Keratinocyte (primary cell): ENCODE data around the gene TFF3. TPM values are rescaled to one million over a fixed set of nuclear protein-coding genes. Genes with fewer than 3 reads are reported as not detected.

ENCODE experiments used
- DNase-seq: peaks from one replicate; pipeline ENCODE4 v3.0.0-alpha.2; 2011; ENCODE audit warnings: low read depth, missing footprints, low spot score
- FAIRE-seq: peaks from 2 replicates; lab custom pipeline; 2011; peaks lifted over from hg19 to GRCh38; lab: Jason Lieb, UNC
- H2AFZ ChIP-seq: 2 replicates; pipeline ENCODE4 v1.6.0; 2012; ENCODE audit warnings: low read length, control low read depth, inconsistent platforms; ENCODE audit not compliant: control insufficient read depth
- H3K27ac ChIP-seq: 2 replicates; pipeline ENCODE4 v1.5.1; 2011; ENCODE audit warnings: low read length; ENCODE audit not compliant: control insufficient read depth, insufficient read depth
- H3K27me3 ChIP-seq: 3 replicates; pipeline ENCODE4 v1.6.0; 2011; ENCODE audit warnings: low read length; ENCODE audit not compliant: control insufficient read depth, insufficient read depth; ENCODE audit errors: extremely low read depth
- H3K36me3 ChIP-seq, 2 experiments: 2 replicates in 1 of 2; 3 replicates in 1 of 2; pipeline ENCODE4 v1.5.1; 2011; ENCODE audit warnings: low read length in 2 of 2, mild to moderate bottlenecking in 1 of 2; ENCODE audit not compliant: control insufficient read depth in 2 of 2, insufficient read depth in 2 of 2; ENCODE audit errors: extremely low read depth in 1 of 2
- H3K4me1 ChIP-seq: 3 replicates; pipeline ENCODE4 v1.5.1; 2011; ENCODE audit warnings: low read length; ENCODE audit not compliant: control insufficient read depth, insufficient read depth; ENCODE audit errors: extremely low read depth
- H3K4me2 ChIP-seq: 3 replicates; pipeline ENCODE4 v1.6.0; 2011; ENCODE audit warnings: low read depth, low read length; ENCODE audit not compliant: control insufficient read depth, insufficient read depth; ENCODE audit errors: extremely low read depth
- H3K4me3 ChIP-seq, 3 experiments: fragments of 200-600 bp in 1 of 3; sonication (generic) in 1 of 3; 2 replicates in 2 of 3; 3 replicates in 1 of 3; pipeline ENCODE4 v1.5.1; 2011 to 2016; ENCODE audit warnings: low read length in 3 of 3, mild to moderate bottlenecking in 3 of 3, control low read depth in 2 of 3, inconsistent platforms in 1 of 3, low read depth in 1 of 3, mixed read lengths in 1 of 3, mixed run types in 1 of 3, moderate library complexity in 1 of 3; ENCODE audit not compliant: control insufficient read depth in 2 of 3, insufficient read depth in 2 of 3; ENCODE audit errors: extremely low read depth in 1 of 3
- H3K79me2 ChIP-seq: 2 replicates; pipeline ENCODE4 v1.6.0; 2012; ENCODE audit warnings: low read length; ENCODE audit not compliant: control insufficient read depth, insufficient read depth
- H3K9ac ChIP-seq: 3 replicates; pipeline ENCODE4 v1.6.0; 2011; ENCODE audit warnings: low read length; ENCODE audit not compliant: control insufficient read depth, insufficient read depth; ENCODE audit errors: extremely low read depth
- H3K9me1 ChIP-seq: 3 replicates; pipeline ENCODE4 v1.6.0; 2011; ENCODE audit warnings: low read length; ENCODE audit not compliant: control insufficient read depth, insufficient read depth; ENCODE audit errors: extremely low read depth
- H3K9me3 ChIP-seq: 2 replicates; pipeline ENCODE4 v1.5.1; 2012; ENCODE audit warnings: low read depth, low read length; ENCODE audit not compliant: control insufficient read depth
- H4K20me1 ChIP-seq: 3 replicates; pipeline ENCODE4 v1.6.0; 2011; ENCODE audit warnings: low read length; ENCODE audit not compliant: control insufficient read depth, insufficient read depth; ENCODE audit errors: extremely low read depth
- CTCF ChIP-seq, 3 experiments: IDR thresholded peaks in 1 of 3; conservative IDR thresholded peaks in 1 of 3; optimal IDR thresholded peaks in 1 of 3; 2 replicates in 2 of 3; 3 replicates in 1 of 3; pipeline versions ENCODE3 to v1.5.1; 2011; ENCODE audit warnings: low read length in 3 of 3, mild to moderate bottlenecking in 3 of 3, moderate library complexity in 2 of 3, control low read depth in 1 of 3, inconsistent platforms in 1 of 3; ENCODE audit not compliant: insufficient read depth in 2 of 3; ENCODE audit errors: extremely low read depth in 1 of 3
- EZH2 ChIP-seq: IDR thresholded peaks from one replicate; pipeline ENCODE4 v1.6.1; 2012; ENCODE audit warnings: inconsistent platforms, mild to moderate bottlenecking, low read length, moderate library complexity
- dilution Hi-C: fragments of 300-500 bp; cut with MboI; formaldehyde crosslinking; loops from one replicate; pipeline ENCODE4 v1.7.0; 2020; ENCODE audit warnings: low sequenced_read_pairs; ENCODE audit not compliant: extremely low pct_ligation_motif_present
- polyA plus RNA-seq, 5 experiments: library from polyadenylated mRNA; depleted of rRNA in 3 of 5; stranded (reverse) in 3 of 5; stranded (forward) in 1 of 5; unstranded in 1 of 5; fragments of >200 nt; gene quantifications; 1 replicate in 1 of 5; 2 replicates in 3 of 5; 3 replicates in 1 of 5; pipeline versions ENCODE4 v1.2.1 to v1.2.3, GENCODE V29; 2011 to 2012; ENCODE audit warnings: missing spikeins in 2 of 5, low read depth in 1 of 5, low replicate concordance in 1 of 5

The TFF3 gene
- polyA plus RNA-seq, 1 donor (not counting 4 experiments of a cell fraction or from before 2014, with no cell fraction given), result not detected

- Histone ChIP-seq H3K27me3 (peaks cover 10% of the 10 kb centered on the region), H3K36me3 (no peaks in the 10 kb centered on the region), H3K79me2 (no peaks in the 10 kb centered on the region), H3K4me2 (no peak overlapping the region), H3K4me1 (peaks cover 2% of the 10 kb centered on the region), H3K4me3 (no peak overlapping the region), H3K9me1 (no peaks in the 10 kb centered on the region), H2AFZ (no peak overlapping the region), H3K9me3 (no peaks in the 10 kb centered on the region), H4K20me1 (no peaks in the 10 kb centered on the region), H3K27ac (no peak overlapping the region), H3K9ac (no peak overlapping the region)
- DNase-seq (no peak), FAIRE-seq (no peak)
- no peak for TF ChIP-seq CTCF (optimal IDR thresholded peaks at IDR 0.05 in 1 of 3, IDR thresholded peaks at IDR 0.05 in 1 of 3, conservative IDR thresholded peaks at IDR 0.05 in 1 of 3; ENCODE audit: extremely low read depth in 1 of 3, insufficient read depth in 2 of 3, low read length in 3 of 3)
- TF ChIP-seq EZH2, result no peak
- dilution Hi-C loops, result no loop called here
Observed at GRCh38 chr21:42310411-42311001, 4.7 kb downstream of the TFF3 start.

GRCh38 chr21:42309753-42310213 is 5.4 kb downstream of the TFF3 start:
- H3K9me1 ChIP-seq, result no peaks in the 10 kb centered on the region
- no peaks in the 10 kb centered on the region for H3K36me3 ChIP-seq
- H3K27me3 ChIP-seq, result peaks cover 6% of the 10 kb centered on the region
- H3K9ac ChIP-seq, result no peak overlapping the region
- no peak overlapping the region for H3K4me2 ChIP-seq
- H3K27ac ChIP-seq, result no peak overlapping the region
- DNase-seq (no peak), FAIRE-seq (no peak)
- H3K79me2 ChIP-seq, result no peaks in the 10 kb centered on the region
- H3K9me3 ChIP-seq, result no peaks in the 10 kb centered on the region
- dilution Hi-C loops, result no loop called here
- no peaks in the 10 kb centered on the region for H4K20me1 ChIP-seq
- H3K4me3 ChIP-seq, result no peak overlapping the region
- peaks cover 2% of the 10 kb centered on the region for H3K4me1 ChIP-seq
- TF ChIP-seq EZH2 (peak; percentile 6), CTCF (optimal IDR thresholded peaks at IDR 0.05 in 1 of 3, IDR thresholded peaks at IDR 0.05 in 1 of 3, conservative IDR thresholded peaks at IDR 0.05 in 1 of 3; ENCODE audit: extremely low read depth in 1 of 3, insufficient read depth in 2 of 3, low read length in 3 of 3) (peak; percentile 69 to 93 (median 85))
- no peak overlapping the region for H2AFZ ChIP-seq
